Gastrocnemius medialis (tissue), 4 donors: ENCODE data around the gene ABCC4. TPM values are rescaled to one million over a fixed set of nuclear protein-coding genes. Genes with fewer than 3 reads are reported as not detected.

ENCODE experiments used
- ATAC-seq, 2 donors: fragments of 150-250 bp; one replicate each; pipeline ENCODE4 v1.9.1; 2016
- DNase-seq, 2 donors: peaks; one replicate each; pipeline ENCODE4 v3.0.0-alpha.2; 2019
- H3K27ac ChIP-seq, 4 donors: fragments of 200-600 bp; sonication (generic); 1 replicate in 1 of 4; 2 replicates in 3 of 4; pipeline ENCODE4 v1.5.1; 2016 to 2018; ENCODE audit warnings: mild to moderate bottlenecking in 2 of 4, moderate library complexity in 1 of 4
- H3K27me3 ChIP-seq, 3 donors: fragments of 200-600 bp; sonication (generic) in 2 of 3; 1 replicate in 1 of 3; 2 replicates in 2 of 3; pipeline versions ENCODE4 v1.5.1 to v1.6.0; 2016 to 2019; ENCODE audit warnings: mild to moderate bottlenecking in 1 of 3, moderate library complexity in 1 of 3
- H3K36me3 ChIP-seq, 2 donors: fragments of 200-600 bp; sonication (generic) in 1 of 2; one replicate each; pipeline ENCODE4 v1.5.1; 2017 to 2018
- H3K4me1 ChIP-seq, 2 donors: fragments of 200-600 bp; sonication (generic) in 1 of 2; one replicate each; pipeline ENCODE4 v1.5.1; 2016 to 2017; ENCODE audit warnings: mild to moderate bottlenecking in 2 of 2
- H3K4me3 ChIP-seq, 4 donors: fragments of 200-600 bp; sonication (generic) in 3 of 4; 1 replicate in 1 of 4; 2 replicates in 3 of 4; pipeline ENCODE4 v1.5.1; 2016 to 2019; ENCODE audit warnings: mild to moderate bottlenecking in 2 of 4
- H3K9me3 ChIP-seq, 3 donors: fragments of 200-600 bp; sonication (generic) in 2 of 3; 1 replicate in 1 of 3; 2 replicates in 2 of 3; pipeline ENCODE4 v1.5.1; 2016 to 2019
- CTCF ChIP-seq, 5 experiments: fragments of 450-650 bp in 3 of 5; fragments of 200-600 bp in 2 of 5; sonication (generic) in 2 of 5; IDR thresholded peaks in 4 of 5; conservative IDR thresholded peaks in 1 of 5; 1 replicate in 4 of 5; 2 replicates in 1 of 5; pipeline ENCODE4 v1.5.1; 2016 to 2019; ENCODE audit warnings: antibody characterized with exemption in 5 of 5, mild to moderate bottlenecking in 3 of 5, moderate library complexity in 3 of 5
- POLR2A ChIP-seq, 2 donors: fragments of 450-650 bp; IDR thresholded peaks; one replicate each; pipeline ENCODE4 v1.6.1; 2017; ENCODE audit warnings: antibody characterized with exemption in 2 of 2, mild to moderate bottlenecking in 2 of 2, moderate library complexity in 2 of 2
- in situ Hi-C, 4 donors: fragments of 200-750 bp; cut with MboI; loops; one replicate each; pipeline versions ENCODE4 v1.15.0 to v1.8.0; 2017; ENCODE audit warnings: low sequenced_read_pairs in 4 of 4
- intact Hi-C: fragments of 100-400 bp; cut with DNase I; formaldehyde crosslinking; loops from one replicate; pipeline ENCODE4 v1.15.1; 2023; ENCODE audit warnings: low total_unique reads
- total RNA-seq, 4 donors: library from RNA; depleted of rRNA; stranded (reverse); fragments of >200 nt; gene quantifications; one replicate each; pipeline versions ENCODE4 v1.1.0 to v1.2.3, GENCODE V29; 2016

The ABCC4 gene
- total RNA-seq, 4 donors from 2014 or later: 5.4 to 16.2 (median 11.9) TPM

- in situ Hi-C loops (no loop called here), intact Hi-C loops (loop anchor here (10.0 kb wide), 1 partner anchor 476 kb away; no protein-coding TSS in a partner anchor)
- Histone ChIP-seq H3K27ac (no peak overlapping the region), H3K9me3 (no peaks in the 10 kb centered on the region), H3K36me3 (peaks cover 0 to 2% of the 10 kb centered on the region in 2 donors), H3K4me3 (no peak overlapping the region), H3K4me1 (no peaks in the 10 kb centered on the region), H3K27me3 (no peaks in the 10 kb centered on the region)
- no peak for DNase-seq
- no peak for ATAC-seq
- TF ChIP-seq POLR2A (IDR thresholded peaks at IDR 0.05) (no peak), CTCF (IDR thresholded peaks at IDR 0.05 in 4 of 5, conservative IDR thresholded peaks at IDR 0.05 in 1 of 5) (no peak)
These were observed 150.7 kb downstream of the ABCC4 start for GRCh38 chr13:95150555-95150954.

GRCh38 chr13:95146486-95146885 is 154.8 kb downstream of the ABCC4 start:
- no peak for ATAC-seq
- in situ Hi-C loops (loop anchor here in 1 of 4 donors (25.0 kb wide), 1 partner anchor 484 kb away; no protein-coding TSS in a partner anchor), intact Hi-C loops (no loop called here)
- Histone ChIP-seq H3K4me1 (no peaks in the 10 kb centered on the region), H3K4me3 (no peak overlapping the region), H3K9me3 (no peaks in the 10 kb centered on the region), H3K36me3 (peaks cover 0 to 3% of the 10 kb centered on the region in 2 donors), H3K27me3 (no peaks in the 10 kb centered on the region), H3K27ac (no peak overlapping the region)
- no peak for DNase-seq
- TF ChIP-seq POLR2A (IDR thresholded peaks at IDR 0.05) (no peak), CTCF (IDR thresholded peaks at IDR 0.05 in 4 of 5, conservative IDR thresholded peaks at IDR 0.05 in 1 of 5) (no peak)

GRCh38 chr13:95145587-95145986 is 155.7 kb downstream of the ABCC4 start:
- no peak for DNase-seq
- Histone ChIP-seq H3K27ac (no peak overlapping the region), H3K36me3 (peaks cover 0 to 3% of the 10 kb centered on the region in 2 donors), H3K9me3 (no peaks in the 10 kb centered on the region), H3K4me3 (no peak overlapping the region), H3K4me1 (no peaks in the 10 kb centered on the region), H3K27me3 (no peaks in the 10 kb centered on the region)
- ATAC-seq: no peak
- intact Hi-C loops: no loop called here
- in situ Hi-C loops: loop anchor here in 1 of 4 donors (25.0 kb wide), 1 partner anchor 483 kb away; no protein-coding TSS in a partner anchor
- TF ChIP-seq POLR2A (IDR thresholded peaks at IDR 0.05) (no peak), CTCF (IDR thresholded peaks at IDR 0.05 in 4 of 5, conservative IDR thresholded peaks at IDR 0.05 in 1 of 5) (no peak)

- TF ChIP-seq POLR2A (IDR thresholded peaks at IDR 0.05) (no peak), CTCF (IDR thresholded peaks at IDR 0.05 in 4 of 5, conservative IDR thresholded peaks at IDR 0.05 in 1 of 5) (no peak)
- ATAC-seq (no peak), DNase-seq (no peak)
- no peaks in the 10 kb centered on the region for H3K27me3 ChIP-seq
- H3K4me1 ChIP-seq: no peaks in the 10 kb centered on the region
- intact Hi-C loops (no loop called here), in situ Hi-C loops (loop anchor here in 1 of 4 donors (25.0 kb wide), 1 partner anchor 478 kb away; no protein-coding TSS in a partner anchor)
- H3K27ac ChIP-seq: no peak overlapping the region
- no peaks in the 10 kb centered on the region for H3K9me3 ChIP-seq
- H3K4me3 ChIP-seq: no peak overlapping the region
- peaks cover 0 to under 1% of the 10 kb centered on the region in 2 donors for H3K36me3 ChIP-seq
These were observed 160.7 kb downstream of the ABCC4 start for GRCh38 chr13:95140502-95140901.
